GM21576 (cell line): ENCODE results near the gene ZBTB2.
"Not testable (repeated sequence)": the region's sequence is repeated elsewhere in the genome, so short reads cannot be mapped to it uniquely, and the experiment has no call there.

Source experiments
- ATAC-seq: cut with Tn5 transposase; IDR thresholded peaks from one replicate; pipeline ENCODE4 v1.9.1; 2021; ENCODE audit warnings: mild to moderate bottlenecking, moderate library complexity; ENCODE audit not compliant: unreplicated experiment

ZBTB2 gene

DNA sequence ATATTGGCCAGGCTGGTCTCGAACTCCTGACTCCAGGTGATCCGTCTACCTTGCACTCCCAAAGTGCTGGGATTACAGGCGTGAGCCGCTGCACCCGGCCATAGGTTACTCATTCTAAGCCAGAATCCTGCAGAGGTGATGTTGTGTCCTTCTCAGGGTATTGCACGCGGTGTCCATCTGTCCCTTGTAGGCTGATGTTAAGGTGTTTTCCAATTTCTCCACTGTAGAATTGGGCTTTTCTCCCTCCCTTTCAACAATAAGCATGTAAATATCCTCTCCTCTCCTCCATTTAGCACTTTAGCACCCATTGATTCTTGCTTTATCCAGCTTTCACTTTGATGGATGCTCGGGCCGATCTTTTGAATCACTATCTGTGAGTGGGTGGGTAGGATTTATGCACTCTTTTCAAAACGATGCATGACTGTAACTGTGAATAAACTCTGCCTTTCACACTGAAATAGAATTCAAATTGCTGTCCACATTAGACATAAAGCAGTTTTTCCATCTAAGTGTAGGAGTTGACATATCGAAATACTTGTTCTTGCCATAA lies 52.6 kb downstream of the ZBTB2 start:
- ATAC-seq: no peak

DNA sequence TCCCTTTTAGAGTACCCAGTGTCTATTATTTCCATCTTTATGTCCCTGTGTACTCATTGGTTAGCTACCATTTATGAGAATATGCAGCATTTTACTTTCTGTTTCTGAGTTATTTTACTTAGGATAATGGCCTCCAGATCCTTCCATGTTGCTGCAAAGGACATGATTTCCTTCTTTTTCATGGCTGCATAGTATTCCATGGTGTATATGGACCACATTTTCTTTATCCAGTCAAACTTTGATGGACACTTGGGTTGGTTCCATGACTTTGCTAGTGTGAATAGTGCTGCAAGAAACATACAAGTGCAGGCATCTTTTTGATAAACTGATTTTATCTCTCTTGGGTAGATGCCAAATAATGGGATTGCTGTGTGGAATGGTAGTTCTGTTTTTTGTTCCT lies 55.4 kb downstream of the ZBTB2 start:
- no peak for ATAC-seq

DNA sequence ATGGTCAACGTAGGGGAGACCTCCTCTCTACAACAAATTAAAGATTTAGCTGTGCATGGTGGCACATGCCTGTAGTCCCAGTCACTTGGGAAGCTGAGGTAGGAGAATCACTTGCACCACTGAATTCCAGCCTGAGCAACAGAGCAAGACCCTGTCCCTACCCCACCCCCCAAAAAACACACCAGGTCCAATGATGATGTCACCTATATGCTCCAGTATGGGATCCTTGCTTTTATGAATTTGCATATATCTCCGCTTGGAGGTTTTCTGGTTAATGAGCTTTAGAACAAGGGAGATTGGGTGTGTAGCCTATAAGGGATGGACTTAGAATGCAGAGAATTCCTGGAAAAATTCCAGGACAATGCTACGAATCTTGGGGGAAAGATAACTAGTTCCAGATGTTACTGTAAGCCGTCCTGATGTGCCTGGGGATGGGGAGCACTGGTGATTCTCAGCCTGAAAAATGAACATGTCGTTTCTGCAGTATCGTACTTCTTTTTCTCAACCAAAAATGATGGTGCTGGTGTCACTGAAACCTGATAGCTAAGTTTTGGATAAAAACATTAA lies 61.1 kb downstream of the ZBTB2 start:
- no peak for ATAC-seq

GRCh38 chr6:151327101-151327500 lies 64.3 kb downstream of the ZBTB2 start:
- ATAC-seq: no peak

DNA sequence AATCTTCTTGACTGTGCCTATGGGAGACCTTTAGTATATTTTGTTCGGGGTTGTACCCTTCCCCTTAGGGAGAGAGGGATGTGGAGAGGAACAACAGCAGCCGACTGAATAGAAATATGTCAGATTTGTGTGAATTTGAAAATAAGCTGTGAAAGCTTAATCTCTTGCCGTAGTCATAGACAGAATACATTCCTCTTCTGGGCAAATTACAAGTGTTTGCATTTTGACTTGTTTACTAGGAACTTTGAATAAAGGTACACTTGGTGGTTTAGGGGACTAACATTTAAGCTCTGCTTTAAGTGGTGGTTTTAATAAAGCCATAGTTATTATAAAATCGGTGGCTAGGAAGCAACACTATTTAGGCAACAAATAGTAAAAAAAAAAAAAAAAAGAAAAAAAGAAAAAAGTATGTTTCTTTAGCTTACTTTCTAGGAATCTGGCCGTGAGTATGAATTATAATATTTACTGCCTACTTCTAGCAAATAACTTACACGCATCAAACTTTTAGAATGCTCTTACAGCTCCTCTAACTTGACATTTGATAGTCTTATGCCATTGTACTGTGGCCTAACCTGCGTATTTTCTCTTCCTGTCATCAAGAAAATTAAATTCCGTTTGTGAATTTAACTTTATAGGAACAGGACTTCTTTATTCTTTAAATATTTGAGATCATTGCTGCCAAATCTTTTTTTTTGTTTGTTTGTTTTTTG lies 65.1 kb downstream of the ZBTB2 start:
- ATAC-seq: no peak

- ATAC-seq: no peak
Observed at GRCh38 chr6:151325075-151326050, 66.0 kb downstream of the ZBTB2 start.

GRCh38 chr6:151324488-151324825 lies 66.9 kb downstream of the ZBTB2 start:
- ATAC-seq: no peak

GRCh38 chr6:151323791-151324487 lies 67.4 kb downstream of the ZBTB2 start:
- ATAC-seq: peak; percentile 58

DNA sequence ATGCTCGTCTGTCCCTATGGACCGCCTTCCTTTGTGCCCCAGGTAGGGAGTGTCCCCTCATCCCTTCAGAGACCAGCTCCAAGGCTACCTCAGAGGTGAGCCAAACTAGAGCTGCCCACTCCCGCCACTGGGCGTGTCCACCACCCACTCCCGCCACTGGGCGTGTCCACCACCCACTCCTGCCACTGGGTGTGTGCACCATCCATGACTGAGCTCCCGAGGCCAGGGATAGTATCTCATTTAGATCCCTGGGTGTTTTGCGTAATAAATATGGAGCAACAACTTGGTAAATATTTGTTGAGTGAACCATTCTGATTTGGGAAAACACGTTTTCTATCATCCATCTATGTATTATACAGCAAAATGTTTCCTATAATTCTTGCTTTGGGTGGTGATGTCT lies 68.8 kb downstream of the ZBTB2 start:
- ATAC-seq: no peak

GRCh38 chr6:151321438-151321837 lies 69.9 kb downstream of the ZBTB2 start:
- ATAC-seq: no peak

- ATAC-seq: no peak
Observed at GRCh38 chr6:151320140-151320539, 71.2 kb downstream of the ZBTB2 start.

GRCh38 chr6:151317995-151318365 lies 73.4 kb downstream of the ZBTB2 start:
- ATAC-seq: no peak

- no peak for ATAC-seq
Observed at GRCh38 chr6:151317103-151317994, 74.0 kb downstream of the ZBTB2 start.

GRCh38 chr6:151315661-151316060 lies 75.7 kb downstream of the ZBTB2 start:
- not testable (repeated sequence) for ATAC-seq
